CD4-positive, alpha-beta T cell treated with Interleukin-15 for 4 hours (primary cell): ENCODE measurements around the gene GRM7.

Experiments
- DNase-seq: peaks from one replicate; pipeline ENCODE4 v3.0.0-alpha.2; 2020; ENCODE audit warnings: low spot score

Gene GRM7

DNA sequence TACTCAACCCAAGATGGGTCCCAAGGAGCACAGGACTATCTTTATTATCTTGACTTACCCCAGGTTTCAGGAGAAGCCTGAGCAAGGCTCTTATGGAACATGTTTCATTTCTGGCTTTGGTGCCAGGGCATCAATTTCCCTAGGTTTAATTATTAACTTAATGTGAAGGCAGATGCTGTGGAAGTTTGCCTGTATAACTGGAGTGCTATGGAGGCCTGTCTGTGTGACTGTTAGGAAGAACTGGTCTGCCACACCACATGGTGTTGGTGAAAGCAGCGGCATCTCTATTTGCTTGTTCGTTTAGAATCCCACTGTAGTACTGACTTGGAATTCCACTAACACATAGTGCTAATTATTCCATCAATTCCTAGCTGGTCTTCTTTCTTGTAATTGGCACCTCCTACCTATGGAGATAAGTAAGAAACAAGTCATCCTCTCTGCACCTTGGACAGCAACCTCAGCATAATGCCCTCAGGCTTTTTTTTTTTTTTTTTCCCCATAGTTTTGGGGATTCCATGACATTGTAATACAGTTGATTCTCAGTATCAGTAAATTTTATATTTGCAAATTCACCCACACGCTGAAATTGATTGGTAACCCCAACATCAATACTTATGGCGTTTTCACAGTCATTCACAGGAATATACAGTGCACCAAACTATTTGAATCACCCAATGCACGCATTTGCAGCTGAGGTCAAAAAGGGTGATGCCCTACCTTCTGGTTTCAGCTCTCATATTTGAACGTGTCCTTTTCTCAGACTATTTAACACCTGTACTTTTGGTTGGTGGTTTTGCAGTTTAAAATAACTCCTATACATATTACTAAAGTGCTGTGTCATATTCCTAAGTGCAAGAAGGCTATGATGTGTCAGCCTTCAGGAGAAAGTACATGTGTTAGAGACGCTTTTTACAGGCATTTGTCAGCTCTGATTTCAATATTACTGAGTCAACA is 867.9 kb downstream of the GRM7 start:
- DNase-seq: no peak

DNA sequence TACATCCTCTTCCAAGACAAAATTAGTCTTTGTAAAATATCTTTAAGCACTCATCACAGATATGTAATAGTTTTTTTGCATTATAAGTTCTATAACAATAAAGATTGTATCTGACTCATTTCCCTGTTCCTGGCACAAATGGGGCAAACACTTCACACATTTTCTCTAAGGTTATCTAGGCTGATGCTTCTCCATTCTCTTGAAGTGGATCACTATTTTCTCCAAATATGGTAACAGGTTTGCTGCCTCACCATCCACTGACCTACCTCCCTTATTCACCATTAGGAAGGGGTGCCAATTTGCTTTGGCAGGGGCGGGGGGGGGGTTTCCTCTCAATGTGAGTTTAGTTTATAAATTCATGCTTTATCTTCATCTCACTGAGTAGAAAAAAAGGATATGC is 873.0 kb downstream of the GRM7 start:
- no peak for DNase-seq

DNA sequence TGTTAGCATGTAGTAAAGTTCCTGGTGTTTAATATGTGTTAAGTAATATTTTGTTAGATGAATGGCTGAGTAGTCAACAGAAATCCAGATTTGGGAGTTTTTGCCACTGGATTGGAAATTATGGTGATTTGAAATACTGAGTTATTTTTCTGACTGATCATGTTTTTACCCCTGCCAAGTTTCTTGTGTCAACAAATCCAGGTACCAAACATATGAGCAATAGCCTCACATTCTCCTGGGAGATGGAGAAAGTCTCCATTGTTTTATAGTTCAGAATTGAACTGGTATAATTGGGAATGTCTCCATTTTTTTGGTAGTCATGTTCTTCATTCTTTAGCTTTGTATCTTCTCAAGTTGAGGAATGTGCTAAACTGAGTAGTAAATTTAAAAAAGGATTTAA is 873.5 kb downstream of the GRM7 start:
- no peak for DNase-seq

DNA sequence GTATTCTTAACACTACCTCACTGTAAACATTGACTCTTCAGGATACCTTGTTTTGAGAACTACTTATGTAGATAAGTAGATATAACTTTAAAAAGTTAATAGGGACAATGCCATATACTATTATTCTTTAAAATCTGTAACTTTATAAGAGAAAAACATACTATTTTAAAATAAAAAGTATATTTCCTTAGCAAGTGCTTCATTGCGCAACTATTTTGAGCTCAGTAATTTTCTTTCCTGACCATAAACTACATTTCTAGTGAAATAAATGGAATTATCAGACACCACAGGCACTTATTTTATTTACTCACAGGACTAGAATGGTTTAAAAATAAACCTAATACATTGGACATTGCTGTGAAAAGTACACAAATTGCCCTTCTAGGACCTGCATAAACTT is 876.3 kb downstream of the GRM7 start:
- no peak for DNase-seq

DNA sequence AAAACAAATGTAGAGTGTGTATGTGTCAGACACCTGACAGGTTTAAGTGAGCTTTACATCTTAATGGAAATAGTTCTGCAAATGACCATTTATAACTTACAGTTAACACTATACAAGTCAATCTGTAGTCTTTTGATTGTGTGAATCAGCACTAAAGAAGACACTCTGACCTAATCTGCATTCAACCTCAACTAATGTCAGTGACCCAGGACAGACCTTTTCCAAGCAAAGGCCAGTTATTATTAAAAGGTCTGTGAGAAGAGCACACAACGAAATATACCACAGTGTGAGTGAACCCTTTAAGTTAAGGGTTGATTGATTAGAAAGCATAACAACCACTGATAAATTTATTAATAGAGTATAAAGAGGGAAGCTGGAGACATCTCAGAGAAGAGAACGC is 878.8 kb downstream of the GRM7 start:
- DNase-seq: no peak

DNA sequence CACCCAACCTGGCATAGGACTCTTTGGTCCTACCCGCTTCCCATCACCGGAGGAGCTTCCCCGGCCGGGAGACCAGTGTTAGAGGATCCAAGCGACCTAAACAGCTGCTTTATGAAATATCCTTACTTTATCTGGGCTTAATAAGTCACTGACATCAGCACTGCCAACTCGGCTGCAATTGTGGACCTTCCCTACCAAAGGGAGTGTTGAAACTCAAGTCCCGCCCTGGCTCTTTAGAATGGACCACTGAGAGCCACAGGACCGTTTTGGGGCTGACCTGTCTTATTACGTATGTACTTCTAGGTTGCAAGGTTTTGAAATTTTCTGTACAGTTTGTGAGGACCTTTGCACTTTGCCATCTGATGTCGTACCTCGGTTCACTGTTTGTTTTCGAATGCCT is 879.5 kb downstream of the GRM7 start:
- no peak for DNase-seq

DNA sequence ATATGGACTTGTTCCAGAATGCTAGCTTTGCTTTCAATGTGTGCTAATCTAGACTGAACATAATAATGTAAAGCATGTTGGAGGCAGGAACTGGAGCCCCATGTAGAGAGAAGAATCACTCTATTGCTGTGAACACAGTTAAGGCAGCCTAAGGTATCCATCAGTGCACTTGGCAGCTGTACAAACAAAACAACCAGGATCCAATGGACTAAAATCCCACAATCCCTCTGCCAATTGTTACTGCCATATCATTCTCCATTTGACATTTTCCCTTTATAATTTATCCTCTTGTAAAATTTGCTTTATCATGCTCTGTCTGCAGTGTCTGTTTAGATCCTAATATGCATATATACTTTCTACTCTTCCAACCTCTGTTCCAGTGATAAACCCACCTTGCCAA is 883.9 kb downstream of the GRM7 start:
- no peak for DNase-seq

DNA sequence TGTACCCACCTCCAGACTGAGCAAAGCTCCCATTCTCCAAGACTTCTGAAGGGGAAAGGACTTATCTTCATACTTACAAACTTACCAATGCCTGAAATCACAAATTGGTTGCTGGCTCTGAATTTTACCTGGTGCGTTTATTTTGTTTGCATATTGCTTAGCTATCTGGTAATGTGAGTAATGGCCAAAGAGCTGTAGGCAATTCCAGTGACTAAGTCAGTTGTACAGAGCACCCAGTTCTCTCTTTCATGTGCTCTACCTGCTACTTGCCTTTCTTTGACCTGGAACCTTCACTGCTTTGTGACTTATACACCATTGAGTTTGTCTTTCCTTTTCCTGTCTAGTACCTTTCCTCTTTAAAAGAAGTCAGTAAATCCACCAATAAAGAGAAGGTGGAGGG is 884.8 kb downstream of the GRM7 start:
- no peak for DNase-seq

DNA sequence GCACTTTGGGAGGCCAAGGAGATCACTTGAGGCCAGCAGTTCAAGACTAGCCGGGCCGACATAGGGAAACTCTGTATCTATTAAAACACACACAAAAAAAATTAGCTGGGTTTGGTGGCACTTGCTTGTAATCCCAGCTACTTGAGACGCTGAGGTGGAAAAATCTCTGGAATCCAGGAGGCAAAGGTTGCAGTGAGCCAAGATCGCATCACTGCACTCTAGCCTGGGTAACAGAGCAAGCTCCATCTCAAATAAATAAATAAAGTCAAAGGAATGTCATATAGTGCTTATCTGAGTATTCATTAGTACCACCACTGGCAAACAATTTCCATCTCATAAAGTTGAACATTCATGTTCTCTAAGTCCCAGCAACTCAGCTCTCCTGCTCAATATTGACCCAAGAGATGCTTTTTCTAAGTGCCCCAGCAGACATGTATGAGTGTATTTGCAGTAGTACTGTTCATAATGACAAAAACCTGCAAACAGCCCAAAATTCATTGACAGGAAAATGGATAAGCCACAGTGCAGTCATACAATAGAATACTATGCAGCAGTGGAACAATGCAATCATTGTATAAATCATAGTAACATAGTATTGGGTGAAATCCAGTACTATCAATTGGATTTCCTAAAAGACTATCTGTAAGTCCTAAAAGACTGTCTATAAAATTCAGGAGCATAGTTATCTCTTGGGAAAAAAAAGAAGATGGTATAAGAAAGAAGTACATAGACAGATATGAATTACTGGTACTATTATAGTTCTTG is 889.2 kb downstream of the GRM7 start:
- no peak for DNase-seq

DNA sequence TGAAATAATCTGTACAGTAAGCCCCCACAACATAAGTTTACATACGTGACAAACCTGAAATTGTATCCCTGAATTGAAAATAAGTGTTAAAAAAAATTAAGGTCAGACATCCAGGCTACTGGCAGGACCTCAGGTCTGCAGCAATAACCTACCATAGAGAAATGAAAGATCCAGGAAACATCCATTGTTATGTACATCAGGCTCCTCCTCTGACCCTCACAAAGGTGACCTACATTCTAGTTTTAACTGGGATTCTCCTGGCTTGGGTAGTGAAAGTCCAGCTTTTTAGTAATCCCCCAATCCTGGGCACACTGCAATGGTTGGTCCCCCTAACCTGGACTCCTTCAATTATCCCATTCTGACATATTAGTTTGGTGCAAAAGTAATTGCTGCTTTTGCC is 891.1 kb downstream of the GRM7 start:
- DNase-seq: no peak

DNA sequence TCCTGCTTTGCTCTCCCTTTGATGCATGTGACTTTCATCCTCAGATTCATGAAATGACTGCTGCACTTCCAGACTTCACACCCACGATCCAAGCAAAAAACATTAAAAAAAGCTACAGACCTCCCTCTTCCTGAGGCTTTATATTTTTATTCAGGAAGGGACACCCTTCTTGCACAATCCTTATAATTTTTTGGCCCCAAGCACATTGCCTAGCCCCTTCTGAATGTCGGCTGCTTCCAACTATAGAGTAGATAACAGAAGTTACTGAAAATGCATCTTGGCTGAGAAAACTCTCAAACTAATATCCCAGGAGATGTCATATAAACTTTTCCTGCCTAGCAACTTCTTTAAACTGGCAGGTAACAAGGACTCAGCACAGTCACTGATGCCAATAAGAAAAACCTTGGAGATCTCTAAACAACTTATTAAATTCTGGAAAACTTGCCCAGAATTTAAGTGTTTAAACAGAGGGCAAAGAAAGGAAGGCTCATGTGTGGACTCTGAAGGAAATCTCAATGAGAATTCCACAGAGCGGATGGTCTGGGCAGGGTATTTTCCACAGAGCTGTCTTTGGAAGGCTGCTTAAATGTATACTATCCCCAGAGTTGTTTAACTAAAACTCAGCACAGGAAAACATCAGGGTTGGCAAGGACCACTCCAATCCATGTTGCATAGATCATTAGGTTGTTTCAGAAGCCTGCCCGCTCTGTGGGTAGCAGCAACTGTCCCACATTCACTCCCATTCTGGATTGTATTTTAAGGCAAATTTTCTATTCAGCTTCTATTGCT is 893.9 kb downstream of the GRM7 start:
- no peak for DNase-seq

DNA sequence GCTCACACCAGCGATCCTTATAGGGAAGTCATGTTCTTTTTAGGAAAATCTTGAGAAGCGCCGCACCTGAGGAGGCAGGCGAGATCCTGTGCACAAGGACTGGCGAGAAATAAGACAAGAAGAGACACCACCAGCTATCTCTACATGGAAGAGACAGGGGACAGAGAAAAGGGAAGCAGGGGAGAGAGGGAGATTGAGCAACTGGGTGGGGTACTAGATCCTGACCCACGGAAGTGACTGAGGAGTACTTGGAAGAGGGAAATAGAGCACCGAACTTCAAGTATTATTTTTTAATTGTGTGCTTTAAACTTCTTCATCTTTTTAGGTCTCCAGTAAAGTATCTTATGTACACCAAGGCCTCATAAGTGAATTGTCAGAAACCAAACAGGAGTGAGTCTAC is 898.7 kb downstream of the GRM7 start:
- no peak for DNase-seq

DNA sequence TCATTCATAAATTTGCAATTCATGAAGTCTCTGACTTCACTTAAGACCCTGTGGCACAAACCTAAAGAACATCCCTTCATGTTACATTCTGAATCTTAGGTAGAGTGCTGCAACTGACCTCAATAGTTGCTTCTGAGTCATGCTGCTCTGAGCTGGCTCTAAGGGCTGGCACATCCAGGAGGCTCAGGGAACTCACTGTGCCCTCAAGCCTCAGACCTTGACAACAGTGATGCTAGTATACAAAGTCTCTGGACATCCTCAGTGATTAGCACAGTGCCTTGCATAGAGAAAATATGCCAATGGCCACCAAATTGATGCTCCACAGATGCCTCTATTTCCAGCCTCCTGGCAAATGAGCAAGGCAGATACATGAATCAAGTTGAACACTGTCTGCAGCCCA is 899.8 kb downstream of the GRM7 start:
- no peak for DNase-seq

DNA sequence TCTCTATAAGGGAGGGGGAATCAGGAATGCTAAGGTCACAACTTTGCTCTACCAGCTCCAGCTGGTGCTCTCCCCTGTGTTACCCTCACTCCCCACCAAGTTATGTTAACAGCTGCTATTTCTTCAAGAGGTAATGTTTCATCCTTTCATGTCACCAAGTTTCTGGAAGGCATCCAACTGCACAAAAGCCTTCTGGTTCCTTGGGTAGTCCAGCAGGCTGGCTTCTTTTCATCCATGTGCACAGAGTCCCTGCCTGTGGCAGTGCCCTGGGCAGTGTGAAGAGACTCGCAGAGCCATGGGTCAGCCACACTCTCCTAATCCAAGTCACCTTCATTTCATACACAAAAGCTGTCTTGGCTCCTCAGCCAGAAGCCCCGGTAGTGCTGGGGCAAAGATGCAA is 903.2 kb downstream of the GRM7 start:
- no peak for DNase-seq

DNA sequence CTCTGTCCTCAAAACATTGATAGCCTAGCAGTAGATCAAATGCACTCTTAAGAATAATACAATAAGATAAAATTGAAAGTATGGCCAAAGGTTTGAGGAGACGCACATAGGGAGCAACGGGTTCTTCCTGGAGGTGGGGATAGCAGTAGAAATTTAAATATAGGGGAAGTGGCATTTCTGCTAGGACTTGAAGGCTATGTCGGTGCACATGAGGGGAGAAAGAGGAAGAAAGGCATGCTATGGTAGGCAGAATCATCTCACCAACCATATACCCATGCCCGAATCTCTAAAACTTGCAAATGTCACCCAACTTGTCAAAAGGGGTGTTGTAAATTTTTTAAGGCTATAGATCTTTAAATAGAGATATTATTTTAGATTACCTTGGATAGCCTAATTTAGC is 905.6 kb downstream of the GRM7 start:
- no peak for DNase-seq

DNA sequence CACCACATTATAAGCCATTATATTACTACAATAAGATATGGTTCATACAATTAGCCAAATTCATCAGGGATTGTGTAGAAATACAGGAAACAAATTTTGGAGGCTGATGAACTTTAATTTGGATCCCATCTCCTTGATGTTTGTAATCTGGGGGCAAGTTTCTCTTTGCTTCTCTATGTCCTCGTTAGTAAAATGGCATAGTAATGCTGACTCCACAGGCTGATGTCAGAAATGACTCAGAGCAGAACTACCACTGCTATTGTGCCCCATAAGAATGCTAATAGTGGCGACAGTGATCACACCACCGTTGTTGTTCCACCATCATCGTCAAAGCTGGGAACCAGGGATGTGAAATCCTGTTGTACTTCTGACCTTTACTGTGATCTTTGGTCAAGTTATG is 918.4 kb downstream of the GRM7 start:
- DNase-seq: no peak

DNA sequence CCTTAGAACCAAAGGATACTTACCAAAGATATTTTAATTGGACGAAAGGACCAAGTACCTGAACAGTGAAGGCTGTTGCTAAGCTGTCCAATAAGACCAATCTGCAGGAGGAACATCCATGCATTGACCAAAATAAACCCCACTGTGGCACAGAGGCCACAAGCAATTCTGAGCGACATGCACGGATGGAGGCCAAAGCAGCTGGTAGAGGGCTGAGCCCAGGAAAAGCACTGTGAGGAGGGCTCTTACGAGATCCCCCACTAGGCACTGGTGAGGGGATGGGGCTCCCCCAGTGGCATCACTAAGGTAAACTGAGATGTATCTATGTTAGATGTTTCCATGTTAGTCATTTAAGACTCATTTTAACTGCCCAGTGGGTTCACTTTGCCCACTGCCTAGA is 920.5 kb downstream of the GRM7 start:
- no peak for DNase-seq

DNA sequence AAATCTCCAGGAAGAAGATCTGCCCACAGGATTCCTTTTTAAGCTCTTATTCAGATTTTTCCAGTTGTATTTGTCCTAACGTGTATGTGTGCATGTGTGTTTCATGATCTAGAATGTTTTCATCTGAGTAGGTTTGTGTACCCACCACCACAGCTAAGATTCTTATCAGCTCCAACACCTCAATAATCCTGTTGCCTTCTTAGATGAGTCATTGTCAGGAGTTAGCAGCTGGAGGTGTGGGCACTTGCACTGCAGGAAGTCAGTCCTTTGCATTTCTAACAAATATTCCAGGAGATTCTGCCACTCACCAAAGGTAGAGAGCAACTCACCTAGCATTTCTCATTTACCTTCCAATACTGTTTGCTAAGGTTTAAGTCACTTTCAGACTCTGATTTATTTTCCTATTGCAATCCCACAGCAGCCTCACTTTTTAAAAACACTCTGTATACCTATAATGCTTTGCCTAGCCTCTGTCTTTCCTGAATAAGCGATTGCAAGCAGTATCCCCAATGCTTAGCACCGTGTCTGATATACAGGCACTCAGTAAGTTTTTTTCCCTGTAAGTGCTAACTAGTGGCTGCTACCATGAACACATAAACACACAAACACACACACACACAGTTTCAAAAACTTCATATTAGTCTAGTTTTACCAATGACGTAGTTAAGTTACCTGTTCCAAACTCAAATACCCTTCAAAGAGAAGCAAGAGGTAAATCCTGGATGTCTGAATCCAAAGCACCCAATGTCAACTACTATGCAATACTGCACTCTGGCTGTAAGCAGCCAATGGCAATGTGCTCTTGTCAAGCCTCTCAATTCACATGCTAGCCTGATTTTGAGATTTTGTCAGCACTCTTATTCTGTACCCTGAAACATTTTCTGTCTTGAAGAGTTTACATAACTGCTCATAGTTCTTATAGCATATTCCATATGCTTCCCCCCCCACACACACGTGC is 927.2 kb downstream of the GRM7 start:
- DNase-seq: no peak

DNA sequence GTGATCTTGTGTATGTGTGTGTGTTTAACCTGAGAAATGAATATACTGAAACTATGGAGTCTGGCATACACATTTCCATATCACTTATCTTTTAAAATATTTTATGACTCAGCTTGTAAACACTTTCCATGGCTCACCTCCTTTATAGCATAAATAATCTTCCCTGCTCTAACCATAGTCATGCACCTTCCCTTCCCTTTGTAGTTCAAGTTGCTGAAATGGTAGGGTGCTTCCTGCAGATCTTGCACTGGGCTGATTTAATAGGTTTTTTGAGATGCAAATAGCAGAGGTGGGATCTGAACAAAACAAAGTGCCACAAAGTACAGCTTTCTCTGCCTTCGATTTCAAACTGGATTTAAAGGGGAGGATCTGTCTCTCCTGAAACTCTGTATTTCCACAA is 928.0 kb downstream of the GRM7 start:
- DNase-seq: no peak

DNA sequence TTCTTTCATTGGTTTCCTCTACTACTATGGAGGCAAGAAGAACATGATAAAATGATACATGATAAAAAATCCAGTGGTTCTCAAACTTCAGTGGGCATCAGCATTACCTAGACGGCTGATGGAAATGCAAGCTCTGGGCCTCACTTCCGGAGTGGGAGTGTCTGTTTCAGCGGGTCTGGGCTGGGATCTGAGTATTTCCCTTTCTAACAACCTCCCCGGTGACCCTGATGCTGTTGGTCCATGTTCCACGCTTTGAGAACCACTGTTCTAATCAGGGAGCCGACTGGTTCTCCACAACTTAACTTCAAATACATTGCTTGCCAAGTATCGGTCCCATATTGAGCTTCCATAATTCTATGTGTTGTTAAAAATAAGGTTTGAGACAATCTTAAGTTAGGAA is 928.4 kb downstream of the GRM7 start:
- DNase-seq: no peak

DNA sequence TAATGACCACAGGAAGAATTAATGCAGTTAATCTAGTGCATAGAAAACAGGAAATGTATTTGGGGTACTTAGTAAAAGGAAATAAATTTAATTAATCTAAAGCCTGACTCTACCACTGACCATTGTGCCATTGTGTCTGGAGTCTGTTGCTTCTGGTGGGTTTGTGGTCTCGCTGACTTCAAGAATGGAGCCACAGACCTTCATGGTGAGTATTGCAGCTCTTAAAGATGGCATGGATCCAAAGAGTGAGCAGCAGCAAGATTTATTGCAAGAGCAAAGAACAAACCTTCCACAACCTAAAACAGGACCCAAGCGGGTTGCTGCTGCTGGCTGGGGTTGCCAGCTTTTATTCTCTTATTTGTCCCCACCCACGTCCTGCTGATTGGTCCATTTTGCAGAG is 929.2 kb downstream of the GRM7 start:
- DNase-seq: no peak
